OCI-LY7 (cell line): Measurements from ENCODE around the gene NF1. TPM values are rescaled to one million over a fixed set of nuclear protein-coding genes. Genes with fewer than 3 reads are reported as not detected.

Experiments
- BruUV-seq: library from RNA; stranded (reverse); fragments of 400-500 nt; replicated peaks from 2 replicates; lab custom pipeline; 2021; lab: Mats Ljungman, UMichigan
- CTCF ChIA-PET: fragments of 300-600 bp; sonication (Branson Sonifier 250); formaldehyde crosslinking; loops from one replicate; lab custom pipeline; 2022; ENCODE audit warnings: antibody characterized with exemption; ENCODE audit not compliant: unreplicated experiment; lab: Charles Lee
- POLR2A ChIA-PET: fragments of 300-600 bp; sonication (Branson Sonifier 250); formaldehyde crosslinking; loops from one replicate; lab custom pipeline; 2022; ENCODE audit warnings: antibody characterized with exemption; lab: Charles Lee
- DNase-seq: peaks from one replicate; pipeline ENCODE4 v3.0.0-alpha.2; 2015; ENCODE audit warnings: low spot score
- H2AFZ ChIP-seq: fragments of 200-600 bp; sonication (generic), shearing (Covaris generic); 2 replicates; pipeline ENCODE4 v1.6.1; 2014; ENCODE audit warnings: mild to moderate bottlenecking, antibody characterized with exemption, low read length, moderate library complexity
- H3K27ac ChIP-seq: fragments of 200-600 bp; sonication (generic); 2 replicates; pipeline ENCODE4 v1.5.1; 2014; ENCODE audit warnings: mixed run types, low read depth, mild to moderate bottlenecking, moderate library complexity, low read length, inconsistent platforms; ENCODE audit not compliant: poor library complexity, severe bottlenecking
- H3K36me3 ChIP-seq: fragments of 200-600 bp; sonication (generic); 2 replicates; pipeline ENCODE4 v1.6.1; 2014; ENCODE audit warnings: mild to moderate bottlenecking, antibody characterized with exemption, low read length, moderate library complexity, mixed read lengths; ENCODE audit not compliant: insufficient read depth
- H3K4me1 ChIP-seq: fragments of 200-600 bp; sonication (generic); 2 replicates; pipeline ENCODE4 v1.5.1; 2014; ENCODE audit warnings: mild to moderate bottlenecking, low read length; ENCODE audit not compliant: insufficient read depth, poor library complexity, severe bottlenecking
- H3K4me2 ChIP-seq: fragments of 200-600 bp; sonication (generic); 2 replicates; pipeline ENCODE4 v1.6.1; 2014; ENCODE audit warnings: mild to moderate bottlenecking, low read length
- H3K4me3 ChIP-seq: fragments of 200-600 bp; sonication (generic); 2 replicates; pipeline ENCODE4 v1.5.1; 2014; ENCODE audit warnings: mild to moderate bottlenecking, low read depth, low read length; ENCODE audit not compliant: poor library complexity, severe bottlenecking
- H3K79me2 ChIP-seq: fragments of 200-600 bp; sonication (generic); 2 replicates; pipeline ENCODE4 v1.6.1; 2016; ENCODE audit warnings: low read depth, mild to moderate bottlenecking, low read length, moderate library complexity, mixed read lengths; ENCODE audit not compliant: insufficient read depth
- H3K9me2 ChIP-seq: fragments of 200-600 bp; sonication (generic); 2 replicates; pipeline ENCODE4 v1.6.1; 2016; ENCODE audit warnings: mild to moderate bottlenecking, low read length, mixed read lengths; ENCODE audit not compliant: insufficient read depth
- H3K9me3 ChIP-seq: fragments of 200-600 bp; sonication (generic); 2 replicates; pipeline ENCODE4 v1.6.1; 2014; ENCODE audit warnings: mild to moderate bottlenecking, mixed run types, low read length, mixed read lengths
- H4K20me1 ChIP-seq: fragments of 200-600 bp; sonication (generic); 2 replicates; pipeline ENCODE4 v1.6.1; 2014; ENCODE audit warnings: mild to moderate bottlenecking, antibody characterized with exemption, low read length, moderate library complexity, mixed read lengths; ENCODE audit not compliant: insufficient read depth
- CTCF ChIP-seq: fragments of 200-600 bp; sonication (generic); conservative IDR thresholded peaks from 2 replicates; pipeline ENCODE4 v1.5.1; 2014; ENCODE audit warnings: mild to moderate bottlenecking, antibody characterized with exemption, low read length, moderate library complexity, mixed read lengths
- EZH2phosphoT487 ChIP-seq: fragments of 200-600 bp; sonication (generic); IDR thresholded peaks from 2 replicates; pipeline ENCODE4 v1.6.1; 2018; ENCODE audit warnings: low read depth, borderline replicate concordance, mild to moderate bottlenecking, mixed run types, antibody characterized with exemption, low read length, moderate library complexity, mixed read lengths
- intact Hi-C: fragments of 100-400 bp; cut with micrococcal nuclease; formaldehyde crosslinking; loops from one replicate; pipeline ENCODE4 v1.10.0; 2022; ENCODE audit not compliant: unreplicated experiment
- total RNA-seq, 2 experiments: library from RNA; depleted of rRNA in 1 of 2; stranded (reverse); fragments of >200 nt in 1 of 2; shearing (Covaris generic) in 1 of 2; gene quantifications; 2 replicates each; pipeline ENCODE4 v1.2.3, GENCODE V29; 2014 to 2022

The NF1 gene
- total RNA-seq, 2 experiments from 2014 or later, result 38.7 to 64.8 TPM

DNA sequence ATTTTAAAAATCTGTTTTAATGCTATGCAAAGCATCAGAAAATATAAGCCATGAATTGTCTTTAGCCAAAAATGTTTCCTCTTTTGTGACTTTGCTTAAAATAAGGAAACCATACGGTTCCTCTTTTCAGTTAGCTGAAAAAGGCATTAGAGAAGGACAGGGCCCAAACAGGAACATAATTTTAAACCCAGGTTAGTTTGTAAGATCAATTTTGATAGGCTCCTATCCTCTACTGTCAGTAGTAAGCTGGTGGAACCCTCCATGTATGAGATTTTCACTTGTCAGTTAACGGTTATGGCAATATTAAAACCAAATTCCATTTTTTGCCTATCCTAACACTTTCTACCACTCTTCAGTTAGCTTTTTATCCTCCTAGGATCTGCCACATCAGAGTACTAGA, 214.8 kb downstream of the NF1 start:
- H3K4me3 ChIP-seq, result peak overlapping the region; percentile 73
- no peaks in the 10 kb centered on the region for H4K20me1 ChIP-seq
- peak overlapping the region; percentile 93 for H3K4me2 ChIP-seq
- peak overlapping the region; percentile 97 for H3K27ac ChIP-seq
- intact Hi-C loops, result loop anchor here (1.0 kb wide), 1 partner anchor 12 kb away; the partner anchor contains the start of gene EVI2A
- peaks cover 47% of the 10 kb centered on the region for H3K36me3 ChIP-seq
- CTCF ChIA-PET, result no interaction called here
- no peak overlapping the region for H2AFZ ChIP-seq
- POLR2A ChIA-PET, result interaction anchor here (0.9 to 3.4 kb wide), 2 partner anchors 10 to 55 kb away, joined by 3 to 71 read pairs; no protein-coding TSS in a partner anchor
- peaks cover 35% of the 10 kb centered on the region for H3K4me1 ChIP-seq
- no peaks in the 10 kb centered on the region for H3K9me2 ChIP-seq
- TF ChIP-seq CTCF (no peak), EZH2phosphoT487 (no peak)
- no TSS peak for BruUV-seq
- peaks cover 93% of the 10 kb centered on the region for H3K79me2 ChIP-seq
- peaks cover 8% of the 10 kb centered on the region; the same call in 1 of the 2 replicates for H3K9me3 ChIP-seq
- DNase-seq, result peak; percentile 85

- intact Hi-C loops, result no loop called here
- no peak overlapping the region for H2AFZ ChIP-seq
- H3K36me3 ChIP-seq, result peaks cover 40% of the 10 kb centered on the region
- peaks cover 93% of the 10 kb centered on the region for H3K79me2 ChIP-seq
- peak; percentile 76 for DNase-seq
- no peaks in the 10 kb centered on the region for H4K20me1 ChIP-seq
- H3K4me1 ChIP-seq, result peaks cover 42% of the 10 kb centered on the region
- ChIA-PET CTCF (no interaction called here), POLR2A (interaction anchor here (0.6 to 3.4 kb wide), 4 partner anchors 9 to 549 kb away, joined by 3 to 71 read pairs (median 4); partner anchors contain the start of genes COPRS and EVI2A)
- no TSS peak for BruUV-seq
- H3K4me3 ChIP-seq, result peak overlapping the region; percentile 73
- TF ChIP-seq EZH2phosphoT487 (no peak), CTCF (no peak)
- peak overlapping the region; percentile 93 for H3K4me2 ChIP-seq
- H3K9me2 ChIP-seq, result no peaks in the 10 kb centered on the region
- H3K9me3 ChIP-seq, result peaks cover 8% of the 10 kb centered on the region; the same call in 1 of the 2 replicates
- peak overlapping the region; percentile 97 for H3K27ac ChIP-seq
Measured at GRCh38 chr17:31310260-31310659, 215.5 kb downstream of the NF1 start.

DNA sequence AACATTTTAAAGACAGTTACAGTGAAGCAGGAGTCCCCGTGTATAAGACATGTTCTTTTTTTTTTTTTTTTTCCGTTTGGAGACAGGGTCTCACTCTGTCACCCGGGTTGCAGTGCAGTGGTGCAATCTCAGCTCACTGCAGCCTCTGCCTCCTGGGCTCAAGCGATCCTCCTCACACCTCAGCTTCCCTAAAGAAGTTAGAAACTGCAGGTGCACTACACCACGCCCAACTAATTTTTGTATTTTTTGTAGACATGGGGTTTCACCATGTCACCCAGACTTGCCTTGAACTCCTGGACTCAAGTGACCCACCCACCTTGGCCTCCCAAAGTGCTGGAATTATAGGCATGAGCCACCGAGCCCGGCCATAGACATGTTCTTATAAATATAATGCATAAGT, 216.1 kb downstream of the NF1 start:
- POLR2A ChIA-PET, result interaction anchor here (0.6 to 3.4 kb wide), 6 partner anchors 8 to 548 kb away, joined by 3 to 71 read pairs (median 4); partner anchors contain the start of genes COPRS and EVI2A
- BruUV-seq, result no TSS peak
- Histone ChIP-seq H3K79me2 (peaks cover 93% of the 10 kb centered on the region), H3K36me3 (peaks cover 34% of the 10 kb centered on the region), H3K9me3 (peaks cover 8% of the 10 kb centered on the region; the same call in 1 of the 2 replicates), H3K4me3 (peak overlapping the region; percentile 73), H2AFZ (no peak overlapping the region), H3K4me1 (peaks cover 48% of the 10 kb centered on the region), H3K4me2 (peak overlapping the region; percentile 93), H3K27ac (peak overlapping the region; percentile 97), H4K20me1 (no peaks in the 10 kb centered on the region), H3K9me2 (no peaks in the 10 kb centered on the region)
- intact Hi-C loops, result no loop called here
- DNase-seq, result peak; percentile 81
- TF ChIP-seq CTCF, result no peak
- TF ChIP-seq EZH2phosphoT487, result no peak
- CTCF ChIA-PET, result no interaction called here
